ENCODE results near the gene GGT7.

DNA sequence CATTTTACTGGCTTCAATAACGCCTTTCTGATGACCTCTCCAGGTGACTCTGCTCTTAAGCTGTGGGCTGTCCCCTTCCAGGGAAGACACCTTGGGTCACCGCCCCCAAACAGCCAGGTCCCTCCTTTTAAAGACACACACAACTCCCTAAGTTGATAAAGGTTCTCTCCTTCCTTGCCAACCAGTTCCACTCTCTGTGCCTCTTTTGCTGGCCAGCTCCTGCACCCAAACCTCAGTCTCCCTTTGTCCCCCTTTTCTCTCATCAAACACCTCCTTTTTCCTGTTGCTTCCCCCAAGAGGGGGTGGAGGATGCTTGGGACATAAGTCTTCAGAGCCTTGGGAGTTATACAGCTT lies 48.2 kb downstream of the GGT7 start:
- TF ChIP-seq, protein P1, sequence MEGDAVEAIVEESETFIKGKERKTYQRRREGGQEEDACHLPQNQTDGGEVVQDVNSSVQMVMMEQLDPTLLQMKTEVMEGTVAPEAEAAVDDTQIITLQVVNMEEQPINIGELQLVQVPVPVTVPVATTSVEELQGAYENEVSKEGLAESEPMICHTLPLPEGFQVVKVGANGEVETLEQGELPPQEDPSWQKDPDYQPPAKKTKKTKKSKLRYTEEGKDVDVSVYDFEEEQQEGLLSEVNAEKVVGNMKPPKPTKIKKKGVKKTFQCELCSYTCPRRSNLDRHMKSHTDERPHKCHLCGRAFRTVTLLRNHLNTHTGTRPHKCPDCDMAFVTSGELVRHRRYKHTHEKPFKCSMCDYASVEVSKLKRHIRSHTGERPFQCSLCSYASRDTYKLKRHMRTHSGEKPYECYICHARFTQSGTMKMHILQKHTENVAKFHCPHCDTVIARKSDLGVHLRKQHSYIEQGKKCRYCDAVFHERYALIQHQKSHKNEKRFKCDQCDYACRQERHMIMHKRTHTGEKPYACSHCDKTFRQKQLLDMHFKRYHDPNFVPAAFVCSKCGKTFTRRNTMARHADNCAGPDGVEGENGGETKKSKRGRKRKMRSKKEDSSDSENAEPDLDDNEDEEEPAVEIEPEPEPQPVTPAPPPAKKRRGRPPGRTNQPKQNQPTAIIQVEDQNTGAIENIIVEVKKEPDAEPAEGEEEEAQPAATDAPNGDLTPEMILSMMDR (IDR thresholded peaks at IDR 0.05; ENCODE audit: low read length) = no peak
- TF ChIP-seq EZH2 (IDR thresholded peaks at IDR 0.05; ENCODE audit: borderline replicate concordance, low read length) = no peak

Measured in OCI-LY1 (cell line).